Spinal cord (tissue), 10 donors: ENCODE data around the gene MED25. TPM values are rescaled to one million over a fixed set of nuclear protein-coding genes. Genes with fewer than 3 reads are reported as not detected.

Experiments
- DNase-seq, 6 donors: peaks; one replicate each; pipeline versions ENCODE4 v3.0.0 to v3.0.0-alpha.2; 2013 to 2015; ENCODE audit warnings: low spot score in 6 of 6, low read depth in 4 of 6
- H3K27ac ChIP-seq: one replicate; pipeline ENCODE4 v1.5.1; 2013; ENCODE audit warnings: low read depth, low read length, control low read depth
- H3K27me3 ChIP-seq: one replicate; pipeline ENCODE4 v1.6.1; 2013; ENCODE audit warnings: low read length; ENCODE audit not compliant: control insufficient read depth, insufficient read depth
- H3K36me3 ChIP-seq: one replicate; pipeline ENCODE4 v1.6.1; 2013; ENCODE audit warnings: low read length; ENCODE audit not compliant: control insufficient read depth, insufficient read depth
- H3K4me1 ChIP-seq: one replicate; pipeline ENCODE4 v1.6.1; 2013; ENCODE audit warnings: low read length; ENCODE audit not compliant: control insufficient read depth, insufficient read depth
- H3K4me3 ChIP-seq: one replicate; pipeline ENCODE4 v1.5.1; 2013; ENCODE audit warnings: low read depth, low read length, control low read depth
- H3K9me3 ChIP-seq: one replicate; pipeline ENCODE4 v1.6.1; 2013; ENCODE audit warnings: low read length; ENCODE audit not compliant: control insufficient read depth, insufficient read depth
- WGBS: methylation state at CpG from one replicate; pipeline ENCODE4 v1.1.5; 2013; ENCODE audit warnings: missing lambda C conversion rate; ENCODE audit not compliant: insufficient coverage; 5-methylcytosine and 5-hydroxymethylcytosine counted together
- polyA plus RNA-seq, 2 donors: library from polyadenylated mRNA; unstranded; fragments of 120-200 nt; gene quantifications; one replicate each; pipeline ENCODE4 v1.2.1, GENCODE V29; 2013; ENCODE audit not compliant: insufficient read length in 2 of 2
- total RNA-seq, 2 donors: library from RNA; depleted of rRNA in 1 of 2; stranded (reverse); fragments of 120-200 nt in 1 of 2; fragments of >200 nt in 1 of 2; gene quantifications; one replicate each; pipeline versions ENCODE4 v1.2.3 to v1.2.4, GENCODE V29; 2013 to 2014
- donor health status: healthy.

MED25 gene
- total and polyA plus RNA-seq, 4 donors = 16.7 to 68.2 (median 43.3) TPM

GRCh38 chr19:49864890-49865289 lies 46.8 kb downstream of the MED25 start:
- H3K27ac ChIP-seq = no peak overlapping the region
- peaks cover 58% of the 10 kb centered on the region for H3K36me3 ChIP-seq
- 89% methylated on average over 11 of the region's 13 CpGs for WGBS
- no peaks in the 10 kb centered on the region for H3K9me3 ChIP-seq
- DNase-seq = no peak
- H3K4me1 ChIP-seq = peaks cover 64% of the 10 kb centered on the region
- no peaks in the 10 kb centered on the region for H3K27me3 ChIP-seq
- H3K4me3 ChIP-seq = peak overlapping the region; percentile 3

- Histone ChIP-seq H3K36me3 (peaks cover 53% of the 10 kb centered on the region), H3K27ac (peak within 1 kb of the TSS; percentile 100), H3K9me3 (no peaks in the 10 kb centered on the region), H3K27me3 (no peaks in the 10 kb centered on the region), H3K4me3 (peak within 1 kb of the TSS; percentile 96), H3K4me1 (peaks cover 66% of the 10 kb centered on the region)
- under 1% methylated on average over 65 of the region's 65 CpGs for whole genome bisulfite sequencing
- peak; percentile 83 to 98 (median 91) for DNase-seq
These were observed 49.1 kb downstream of the MED25 start, which contains the start of gene PNKP for GRCh38 chr19:49866933-49867782. TSS of gene PNKP (minus strand) at chr19:49867576. CDS start at chr19:49867204, 372 bp downstream.

DNA sequence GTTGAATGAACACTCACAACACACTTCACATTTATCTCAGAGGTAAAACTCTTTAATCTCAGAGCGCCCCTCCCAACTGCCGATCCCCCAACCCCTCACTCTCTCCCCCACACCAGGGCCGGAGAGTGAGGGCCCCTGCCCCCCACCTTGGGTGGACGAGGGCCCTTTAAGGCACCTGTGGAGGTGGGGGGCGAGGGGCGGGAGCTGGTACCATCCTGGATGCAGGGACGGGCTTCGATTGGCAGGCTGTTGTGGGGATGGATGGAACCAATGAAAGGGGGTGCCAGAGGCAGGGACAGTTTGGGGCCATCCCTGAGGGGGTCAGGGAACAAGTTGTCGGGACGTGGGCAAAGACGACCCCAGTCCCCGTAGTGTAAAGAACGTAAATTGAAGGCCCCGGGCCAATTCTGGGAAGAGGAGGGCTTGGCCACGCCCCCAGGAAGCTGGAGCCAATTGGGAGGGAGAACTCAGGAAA lies 51.0 kb downstream of the MED25 start:
- H3K27me3 ChIP-seq = no peaks in the 10 kb centered on the region
- peak overlapping the region; percentile 63 for H3K4me3 ChIP-seq
- H3K36me3 ChIP-seq = peaks cover 53% of the 10 kb centered on the region
- WGBS = 1% methylated on average over 11 of the region's 15 CpGs
- H3K9me3 ChIP-seq = no peaks in the 10 kb centered on the region
- DNase-seq = no peak
- H3K27ac ChIP-seq = peak overlapping the region; percentile 100
- peaks cover 59% of the 10 kb centered on the region for H3K4me1 ChIP-seq

DNA sequence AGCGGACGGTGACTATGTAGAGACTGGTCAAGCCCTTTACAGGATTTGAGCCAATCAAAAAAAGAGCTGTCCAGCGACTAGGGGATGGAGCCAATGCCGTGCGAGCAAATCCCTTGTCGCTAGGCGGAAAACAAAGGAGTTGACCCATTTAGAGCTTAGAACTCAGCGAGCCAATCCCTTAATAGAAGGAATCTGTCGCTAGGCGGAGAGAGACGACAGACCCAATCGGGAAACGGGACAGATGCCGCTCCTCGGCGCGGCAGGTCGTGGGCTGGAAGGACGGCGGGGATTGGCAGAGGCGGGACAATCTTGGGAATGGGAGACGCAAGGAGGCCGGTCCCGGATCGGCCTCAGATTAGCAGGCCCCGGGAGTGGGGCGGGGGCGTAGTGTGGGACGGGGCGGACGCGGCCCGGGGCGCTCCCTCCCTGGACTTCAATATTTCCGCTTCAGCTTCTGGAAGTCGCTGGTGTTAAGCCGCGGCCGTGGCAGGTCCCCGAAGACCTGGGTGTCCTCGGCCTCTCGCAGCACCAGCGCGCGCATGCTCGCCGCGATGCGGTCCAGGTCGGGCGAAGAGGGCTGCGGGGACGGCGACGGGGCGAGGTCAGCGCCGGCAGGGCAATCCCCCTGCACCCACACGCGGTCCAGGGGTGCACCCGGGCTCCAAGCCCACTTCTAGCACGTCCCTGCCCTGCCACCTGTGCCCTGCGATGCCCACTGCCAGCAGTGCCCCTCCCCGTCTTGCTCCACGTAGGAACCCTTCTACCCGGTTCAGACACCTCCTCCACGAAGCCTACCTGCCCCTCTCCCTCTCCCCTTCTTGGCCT lies 51.6 kb downstream of the MED25 start:
- peaks cover 59% of the 10 kb centered on the region for H3K4me1 ChIP-seq
- 1% methylated on average over 66 of the region's 67 CpGs for WGBS
- DNase-seq = peak; percentile 97 to 100 (median 99)
- H3K9me3 ChIP-seq = no peaks in the 10 kb centered on the region
- no peaks in the 10 kb centered on the region for H3K27me3 ChIP-seq
- H3K27ac ChIP-seq = peak overlapping the region; percentile 100
- peaks cover 53% of the 10 kb centered on the region for H3K36me3 ChIP-seq
- peak overlapping the region; percentile 63 for H3K4me3 ChIP-seq

DNA sequence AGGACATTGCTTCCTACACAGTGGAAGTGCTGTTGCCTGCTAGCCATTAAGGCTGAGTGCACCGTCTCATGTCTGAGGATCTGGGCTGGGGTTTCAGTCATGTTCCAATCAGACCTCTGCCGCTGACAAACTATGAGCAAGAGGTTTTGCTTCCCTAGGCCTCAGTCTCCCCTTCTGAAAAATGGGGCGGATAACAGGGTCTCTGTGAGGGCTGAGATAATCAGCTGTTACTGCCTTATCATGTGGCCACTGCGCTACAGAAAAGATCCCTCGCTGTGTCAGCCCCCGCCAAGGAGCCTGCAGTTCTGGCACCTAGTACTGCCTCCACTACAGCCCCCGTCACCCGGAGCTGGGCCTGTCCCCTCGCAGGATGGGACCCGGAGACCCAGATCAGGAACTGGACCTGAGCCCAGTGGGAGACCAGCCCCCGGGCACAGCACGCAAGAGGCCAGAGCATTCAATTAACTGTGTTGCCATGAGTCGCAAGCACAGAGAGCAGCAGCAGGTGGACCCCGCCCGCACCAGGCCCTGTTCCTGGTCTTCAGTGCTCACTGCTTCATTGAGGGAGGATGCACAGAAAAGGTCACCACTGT lies 52.3 kb downstream of the MED25 start:
- peak overlapping the region; percentile 100 for H3K27ac ChIP-seq
- peaks cover 58% of the 10 kb centered on the region for H3K4me1 ChIP-seq
- H3K27me3 ChIP-seq = no peaks in the 10 kb centered on the region
- peak overlapping the region; percentile 63 for H3K4me3 ChIP-seq
- WGBS = 80% methylated on average over 15 of the region's 15 CpGs
- DNase-seq = no peak
- no peaks in the 10 kb centered on the region for H3K9me3 ChIP-seq
- H3K36me3 ChIP-seq = peaks cover 54% of the 10 kb centered on the region

DNA sequence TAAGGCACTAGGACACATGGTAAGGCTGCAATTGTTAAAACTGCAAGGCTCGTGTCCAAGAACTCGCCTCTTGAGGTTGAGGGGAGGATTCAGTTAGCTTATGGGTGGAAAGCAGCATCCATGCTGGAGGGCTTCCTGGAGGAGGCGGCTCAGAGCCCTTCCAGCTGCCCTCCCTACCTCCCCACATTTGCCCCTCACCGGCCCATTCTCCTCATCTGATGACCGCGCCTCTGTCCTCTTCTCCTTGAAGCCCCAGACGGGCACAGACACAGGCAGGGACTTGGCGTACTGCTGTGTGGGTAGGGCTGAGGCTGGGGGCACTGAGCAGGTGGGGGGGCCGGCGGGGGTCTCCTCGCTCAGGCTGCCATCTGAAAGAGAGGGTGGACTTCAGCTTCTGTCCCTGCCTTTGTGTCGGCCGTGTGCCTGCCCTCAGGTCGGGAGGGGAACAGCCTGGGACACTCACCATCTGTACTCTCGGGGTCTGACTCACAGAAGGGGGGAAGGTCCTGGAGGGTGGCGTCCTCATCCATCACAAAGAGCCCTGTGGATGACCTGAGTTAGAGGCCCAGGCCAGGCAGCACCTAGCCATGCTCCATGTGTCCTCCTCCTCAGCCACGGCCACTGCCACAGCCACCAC lies 53.4 kb downstream of the MED25 start:
- Histone ChIP-seq H3K36me3 (peaks cover 50% of the 10 kb centered on the region), H3K27ac (no peak overlapping the region), H3K27me3 (no peaks in the 10 kb centered on the region), H3K4me1 (peaks cover 54% of the 10 kb centered on the region), H3K4me3 (no peak overlapping the region), H3K9me3 (no peaks in the 10 kb centered on the region)
- WGBS = 81% methylated on average over 11 of the region's 17 CpGs
- no peak for DNase-seq

- WGBS = 91% methylated on average over 20 of the region's 27 CpGs
- DNase-seq = no peak
- Histone ChIP-seq H3K4me3 (no peak overlapping the region), H3K27me3 (no peaks in the 10 kb centered on the region), H3K9me3 (no peaks in the 10 kb centered on the region), H3K4me1 (peaks cover 47% of the 10 kb centered on the region), H3K36me3 (peaks cover 50% of the 10 kb centered on the region), H3K27ac (no peak overlapping the region)
These were observed 54.4 kb downstream of the MED25 start for GRCh38 chr19:49872245-49873128.

- 91% methylated on average over 25 of the region's 29 CpGs for WGBS
- H3K36me3 ChIP-seq = peaks cover 50% of the 10 kb centered on the region
- H3K27me3 ChIP-seq = no peaks in the 10 kb centered on the region
These were observed 55.0 kb downstream of the MED25 start for GRCh38 chr19:49873129-49873521.

More at GRCh38 chr19:49873129-49873521, 55.0 kb downstream of the MED25 start:
- Histone ChIP-seq H3K27ac (no peak overlapping the region), H3K4me1 (peaks cover 43% of the 10 kb centered on the region), H3K4me3 (no peak overlapping the region), H3K9me3 (no peaks in the 10 kb centered on the region)
- DNase-seq = no peak
